RWPE1 (cell line): Measurements from ENCODE around the gene HPCAL4.

Source experiments
- CTCF ChIA-PET: fragments of 350-600 bp; sonication (Branson Sonifier 250); formaldehyde crosslinking; extraction: SDS; loops from one replicate; lab custom pipeline; 2021; lab: Yijun Ruan, JAX
- POLR2A ChIA-PET: fragments of 400-600 bp; formaldehyde crosslinking; extraction: SDS; loops from one replicate; lab custom pipeline; 2020; ENCODE audit warnings: antibody characterized with exemption; ENCODE audit not compliant: low non-redundant PET; lab: Yijun Ruan, JAX
- DNase-seq: peaks from one replicate; pipeline ENCODE4 v3.0.0; 2012; ENCODE audit warnings: low spot score
- H3K27ac ChIP-seq: fragments of 450-650 bp; 2 replicates; pipeline ENCODE4 v1.5.1; 2017
- TF ChIP-seq, protein P1 (sequence below): fragments of 450-650 bp; conservative IDR thresholded peaks from 2 replicates; pipeline ENCODE4 v1.5.1; 2017; ENCODE audit warnings: low read depth, mild to moderate bottlenecking

The HPCAL4 gene

DNA sequence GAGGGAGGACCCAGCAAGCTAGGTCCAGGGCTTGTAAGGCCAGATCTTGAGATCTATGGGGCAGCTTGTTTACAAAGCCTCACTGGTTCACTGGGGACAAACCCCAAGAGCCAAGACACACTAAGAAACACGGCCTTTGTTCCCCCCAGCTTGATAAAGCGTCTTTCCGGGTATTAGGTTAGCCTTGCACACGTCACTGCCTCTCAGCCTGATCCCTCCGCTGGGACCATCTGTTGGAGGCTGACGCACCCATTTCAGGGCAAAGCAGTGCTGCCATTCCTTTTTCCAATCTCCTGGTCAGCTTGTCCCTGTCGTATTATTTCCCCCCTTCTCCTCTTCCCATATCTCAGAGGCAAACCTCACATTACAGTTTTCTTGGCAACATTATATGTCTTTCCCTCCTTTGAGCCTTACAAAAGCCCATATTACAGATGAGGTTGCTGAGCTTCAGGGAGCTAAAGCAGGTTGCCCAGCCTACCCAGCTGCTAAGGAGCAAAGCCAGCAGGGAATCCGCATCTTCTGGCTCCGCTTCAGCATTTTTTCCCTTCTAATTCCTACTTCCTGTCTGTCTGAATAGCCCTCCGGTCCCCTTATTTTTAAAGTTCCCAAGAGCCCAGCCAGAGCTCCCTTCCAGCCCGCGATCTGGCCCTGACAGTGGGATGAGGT lies 55.9 kb downstream of the HPCAL4 start:
- no peak overlapping the region for H3K27ac ChIP-seq
- TF ChIP-seq, protein P1, sequence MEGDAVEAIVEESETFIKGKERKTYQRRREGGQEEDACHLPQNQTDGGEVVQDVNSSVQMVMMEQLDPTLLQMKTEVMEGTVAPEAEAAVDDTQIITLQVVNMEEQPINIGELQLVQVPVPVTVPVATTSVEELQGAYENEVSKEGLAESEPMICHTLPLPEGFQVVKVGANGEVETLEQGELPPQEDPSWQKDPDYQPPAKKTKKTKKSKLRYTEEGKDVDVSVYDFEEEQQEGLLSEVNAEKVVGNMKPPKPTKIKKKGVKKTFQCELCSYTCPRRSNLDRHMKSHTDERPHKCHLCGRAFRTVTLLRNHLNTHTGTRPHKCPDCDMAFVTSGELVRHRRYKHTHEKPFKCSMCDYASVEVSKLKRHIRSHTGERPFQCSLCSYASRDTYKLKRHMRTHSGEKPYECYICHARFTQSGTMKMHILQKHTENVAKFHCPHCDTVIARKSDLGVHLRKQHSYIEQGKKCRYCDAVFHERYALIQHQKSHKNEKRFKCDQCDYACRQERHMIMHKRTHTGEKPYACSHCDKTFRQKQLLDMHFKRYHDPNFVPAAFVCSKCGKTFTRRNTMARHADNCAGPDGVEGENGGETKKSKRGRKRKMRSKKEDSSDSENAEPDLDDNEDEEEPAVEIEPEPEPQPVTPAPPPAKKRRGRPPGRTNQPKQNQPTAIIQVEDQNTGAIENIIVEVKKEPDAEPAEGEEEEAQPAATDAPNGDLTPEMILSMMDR, result no peak
- ChIA-PET POLR2A (no interaction called here), CTCF (no interaction called here)
- DNase-seq, result no peak

GRCh38 chr1:39633422-39633821 lies 57.8 kb downstream of the HPCAL4 start:
- ChIA-PET CTCF (interaction anchor here (1.8 kb wide), 1 partner anchor 25 kb away, joined by 6 read pairs; no protein-coding TSS in a partner anchor), POLR2A (no interaction called here)
- no peak for DNase-seq
- H3K27ac ChIP-seq, result no peak overlapping the region
- TF ChIP-seq, protein P1, result no peak

GRCh38 chr1:39632682-39633417 lies 58.4 kb downstream of the HPCAL4 start:
- H3K27ac ChIP-seq, result no peak overlapping the region
- DNase-seq, result no peak
- CTCF ChIA-PET, result interaction anchor here (1.8 kb wide), 1 partner anchor 25 kb away, joined by 6 read pairs; no protein-coding TSS in a partner anchor
- TF ChIP-seq, protein P1, result no peak
- POLR2A ChIA-PET, result no interaction called here

DNA sequence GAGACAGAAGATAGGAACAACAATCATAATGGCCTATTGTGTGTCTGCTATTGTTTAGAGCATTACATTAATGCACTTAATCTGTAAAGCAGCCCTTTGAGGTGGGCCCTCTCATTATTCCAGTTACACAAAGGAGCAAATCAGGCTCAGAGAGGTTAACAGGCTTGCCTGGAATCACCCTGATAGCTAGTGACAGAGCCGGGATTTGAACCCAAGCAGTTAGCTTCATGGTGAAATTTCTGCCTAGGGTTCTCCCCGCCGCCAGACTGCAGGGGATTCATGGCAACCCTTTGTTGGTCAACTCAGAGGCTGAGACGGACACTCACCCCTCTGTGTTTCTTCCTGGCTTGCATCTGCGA lies 58.9 kb downstream of the HPCAL4 start:
- no peak overlapping the region for H3K27ac ChIP-seq
- POLR2A ChIA-PET, result no interaction called here
- DNase-seq, result no peak
- CTCF ChIA-PET, result interaction anchor here (1.8 kb wide), 1 partner anchor 26 kb away, joined by 6 read pairs; no protein-coding TSS in a partner anchor
- TF ChIP-seq, protein P1, result no peak

- TF ChIP-seq, protein P1, result no peak
- CTCF ChIA-PET, result no interaction called here
- H3K27ac ChIP-seq, result no peak overlapping the region
- POLR2A ChIA-PET, result no interaction called here
- DNase-seq, result no peak
Measured at GRCh38 chr1:39631361-39632322, 59.6 kb downstream of the HPCAL4 start.

- CTCF ChIA-PET, result interaction anchor here (0.7 kb wide), 1 partner anchor 19 kb away, joined by 4 read pairs; no protein-coding TSS in a partner anchor
- no peak for DNase-seq
- TF ChIP-seq, protein P1, result no peak
- POLR2A ChIA-PET, result no interaction called here
- no peak overlapping the region for H3K27ac ChIP-seq
Measured at GRCh38 chr1:39628807-39629350, 62.4 kb downstream of the HPCAL4 start.
